Pericardium fibroblast (primary cell): Measurements from ENCODE around the gene WNT8B. TPM values are rescaled to one million over a fixed set of nuclear protein-coding genes. Genes with fewer than 3 reads are reported as not detected.

Experiments
- total RNA-seq: library from RNA; depleted of rRNA; stranded (reverse); fragments of >200 nt; gene quantifications from 2 replicates; pipeline ENCODE4 v1.2.3, GENCODE V29; 2015

WNT8B gene
- not detected in 2 replicates for total RNA-seq

GRCh38 chr10:100462709-100463108, at the start of gene WNT8B:
TSS of gene WNT8B (plus strand) at chr10:100463009. CDS start at chr10:100463169, 160 bp downstream.

GRCh38 chr10:100519311-100520051, 56.7 kb downstream of the WNT8B start, which contains the start of gene SEC31B:
TSS of gene SEC31B (minus strand) at chr10:100519861. CDS start at chr10:100516952, 2,909 bp downstream.

DNA sequence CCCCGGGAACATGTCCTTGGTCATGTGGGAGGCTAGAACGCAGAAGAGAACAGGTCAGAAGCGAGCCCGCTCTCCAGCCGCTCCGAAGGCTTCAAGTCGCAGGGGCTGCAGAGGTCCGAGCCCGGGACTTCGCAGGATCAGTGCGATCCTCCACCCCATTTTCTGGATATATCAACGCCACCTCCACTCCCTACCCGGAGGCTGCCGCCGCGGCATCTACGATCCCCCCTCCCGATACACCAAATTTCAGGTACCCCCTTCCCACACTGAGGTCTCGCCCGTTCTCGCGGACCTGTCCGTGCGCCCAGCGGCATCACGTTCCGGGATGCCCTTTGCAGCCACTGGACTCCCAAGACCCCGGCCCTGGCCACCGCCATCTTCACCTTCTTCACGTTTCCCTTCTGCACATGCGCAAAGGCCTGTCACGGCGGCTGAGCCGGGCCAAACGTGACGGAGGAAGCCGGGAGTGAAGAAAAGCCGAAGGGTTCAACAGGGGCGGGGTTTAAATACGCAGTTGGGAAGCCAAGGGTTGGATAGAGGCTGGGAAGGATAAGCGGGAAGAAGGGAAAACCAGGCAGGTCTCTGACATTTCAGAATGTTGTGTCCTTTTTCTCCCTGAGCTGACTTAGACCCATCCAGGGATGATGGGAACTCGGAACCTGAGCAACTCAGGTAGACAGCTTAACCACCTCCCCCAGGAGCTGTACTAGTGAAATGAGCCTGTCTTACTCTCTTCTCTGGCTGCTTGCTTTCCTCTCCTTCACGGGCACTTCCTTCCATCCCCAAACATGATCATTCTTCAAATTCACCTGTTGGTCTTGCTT, 66.9 kb downstream of the WNT8B start, which contains the start of gene NDUFB8:
Gene NDUFB8 (minus strand): TSS at position 397 of the 824 bp plus-strand sequence. CDS start 20 bp downstream, at position 377.

Other genes starting within 250 kb of the WNT8B start
- gene CHUK, start 233.4 kb upstream of the WNT8B start, total RNA-seq, result 7.1 and 15.5 TPM in 2 replicates
- 12.0 and 15.4 TPM in 2 replicates for gene CWF19L1, start 195.4 kb upstream of the WNT8B start, total RNA-seq
- 31.9 and 38.5 TPM in 2 replicates for gene BLOC1S2, start 176.3 kb upstream of the WNT8B start, total RNA-seq
- gene PKD2L1, start 132.8 kb upstream of the WNT8B start, total RNA-seq, result not detected in 2 replicates
- 343 and 463 TPM in 2 replicates for gene SCD, start 115.8 kb upstream of the WNT8B start, total RNA-seq
- 2.0 and 4.1 TPM in 2 replicates for gene SEC31B, start 56.9 kb downstream of the WNT8B start, total RNA-seq
- 118 and 214 TPM in 2 replicates for gene NDUFB8, start 66.9 kb downstream of the WNT8B start, total RNA-seq
- 4.7 and 7.6 TPM in 2 replicates for gene HIF1AN, start 72.9 kb downstream of the WNT8B start, total RNA-seq